ENCODE measurements around the gene GABRR2. TPM values are rescaled to one million over a fixed set of nuclear protein-coding genes. Genes with fewer than 3 reads are reported as not detected.
"Not testable (repeated sequence)": the region's sequence is repeated elsewhere in the genome, so short reads cannot be mapped to it uniquely, and the experiment has no call there.

Gene GABRR2
- total RNA-seq, 1 donor from 2014 or later = 1.5 TPM

DNA sequence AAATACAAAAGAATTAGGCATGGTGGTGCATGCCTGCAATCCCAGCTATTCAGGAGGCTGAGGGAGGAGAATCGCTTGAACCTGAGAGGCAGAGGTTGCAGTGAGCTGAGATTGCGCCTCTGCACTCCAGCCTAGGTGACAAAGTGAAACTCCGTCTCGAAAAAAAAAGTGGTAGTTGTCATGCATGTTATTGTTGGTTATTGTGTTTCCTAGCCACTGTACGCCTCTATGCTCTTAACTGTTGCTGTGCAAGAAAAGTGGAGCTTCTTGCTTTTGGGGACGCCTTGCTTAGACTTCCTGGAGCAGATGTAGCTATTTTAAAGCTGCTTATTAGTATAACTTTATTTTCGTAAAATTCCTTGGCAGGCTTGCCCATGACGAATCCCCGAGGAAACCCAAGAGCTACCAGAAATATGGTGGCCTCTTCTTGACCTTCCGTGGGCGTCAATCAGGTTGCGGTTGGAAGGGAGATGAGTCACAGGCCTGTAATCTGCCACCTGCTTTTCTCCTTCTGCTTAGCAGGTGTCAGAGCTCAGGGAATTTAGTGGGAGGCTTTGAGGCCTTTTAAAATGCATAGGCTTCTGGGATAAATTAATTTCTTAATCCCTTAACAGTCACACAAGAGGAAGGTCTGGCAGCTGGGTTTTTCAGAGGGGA, 17.3 kb downstream of the GABRR2 start:
- no peak for TF ChIP-seq POLR2A (IDR thresholded peaks at IDR 0.05)
- TF ChIP-seq POLR2AphosphoS5 (IDR thresholded peaks at IDR 0.05; ENCODE audit: insufficient read depth in 1 of 2, low read depth in 1 of 2) = peak in 1 of 2 donors; percentile 72
- H3K27me3 ChIP-seq = no peaks in the 10 kb centered on the region
- H3K27ac ChIP-seq = no peak overlapping the region
- intact Hi-C loops (cut with DNase I) = no loop called here
- no peaks in the 10 kb centered on the region for H3K36me3 ChIP-seq
- H3K9me3 ChIP-seq = no peaks in the 10 kb centered on the region
- peaks cover 19% of the 10 kb centered on the region for H3K4me1 ChIP-seq
- no peak for DNase-seq (ENCODE audit: extremely low spot score in 2 of 2)
- H3K4me3 ChIP-seq = no peak overlapping the region

DNA sequence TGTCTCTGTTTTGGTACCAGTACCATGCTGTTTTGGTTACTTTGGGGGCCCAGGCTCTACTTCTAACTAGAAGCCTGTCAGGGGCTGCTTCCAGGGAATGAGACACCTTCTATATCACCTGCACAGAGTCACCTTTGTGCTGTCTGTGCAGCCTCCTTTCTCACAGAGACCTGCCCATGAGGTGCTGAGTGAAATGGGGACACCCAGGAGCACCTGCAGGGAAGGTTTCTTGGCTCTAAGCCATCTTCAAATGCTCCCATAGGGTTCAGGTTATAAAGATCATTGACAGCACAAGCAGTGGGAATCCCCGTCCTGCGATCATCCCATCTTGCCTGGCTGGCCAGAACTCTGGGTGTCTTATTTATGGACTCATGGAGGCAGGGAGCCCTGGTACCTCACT, 19.1 kb downstream of the GABRR2 start:
- Histone ChIP-seq H3K9me3 (no peaks in the 10 kb centered on the region), H3K27me3 (no peaks in the 10 kb centered on the region), H3K27ac (no peak overlapping the region), H3K36me3 (no peaks in the 10 kb centered on the region), H3K4me1 (peaks cover 19% of the 10 kb centered on the region), H3K4me3 (no peak overlapping the region)
- TF ChIP-seq, protein P1, sequence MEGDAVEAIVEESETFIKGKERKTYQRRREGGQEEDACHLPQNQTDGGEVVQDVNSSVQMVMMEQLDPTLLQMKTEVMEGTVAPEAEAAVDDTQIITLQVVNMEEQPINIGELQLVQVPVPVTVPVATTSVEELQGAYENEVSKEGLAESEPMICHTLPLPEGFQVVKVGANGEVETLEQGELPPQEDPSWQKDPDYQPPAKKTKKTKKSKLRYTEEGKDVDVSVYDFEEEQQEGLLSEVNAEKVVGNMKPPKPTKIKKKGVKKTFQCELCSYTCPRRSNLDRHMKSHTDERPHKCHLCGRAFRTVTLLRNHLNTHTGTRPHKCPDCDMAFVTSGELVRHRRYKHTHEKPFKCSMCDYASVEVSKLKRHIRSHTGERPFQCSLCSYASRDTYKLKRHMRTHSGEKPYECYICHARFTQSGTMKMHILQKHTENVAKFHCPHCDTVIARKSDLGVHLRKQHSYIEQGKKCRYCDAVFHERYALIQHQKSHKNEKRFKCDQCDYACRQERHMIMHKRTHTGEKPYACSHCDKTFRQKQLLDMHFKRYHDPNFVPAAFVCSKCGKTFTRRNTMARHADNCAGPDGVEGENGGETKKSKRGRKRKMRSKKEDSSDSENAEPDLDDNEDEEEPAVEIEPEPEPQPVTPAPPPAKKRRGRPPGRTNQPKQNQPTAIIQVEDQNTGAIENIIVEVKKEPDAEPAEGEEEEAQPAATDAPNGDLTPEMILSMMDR (IDR thresholded peaks at IDR 0.05) = no peak
- TF ChIP-seq POLR2A (IDR thresholded peaks at IDR 0.05) (no peak), POLR2AphosphoS5 (IDR thresholded peaks at IDR 0.05; ENCODE audit: insufficient read depth in 1 of 2, low read depth in 1 of 2) (no peak)
- peak; percentile 79 to 88 for DNase-seq (ENCODE audit: extremely low spot score in 2 of 2)
- intact Hi-C loops (cut with DNase I) = no loop called here

DNA sequence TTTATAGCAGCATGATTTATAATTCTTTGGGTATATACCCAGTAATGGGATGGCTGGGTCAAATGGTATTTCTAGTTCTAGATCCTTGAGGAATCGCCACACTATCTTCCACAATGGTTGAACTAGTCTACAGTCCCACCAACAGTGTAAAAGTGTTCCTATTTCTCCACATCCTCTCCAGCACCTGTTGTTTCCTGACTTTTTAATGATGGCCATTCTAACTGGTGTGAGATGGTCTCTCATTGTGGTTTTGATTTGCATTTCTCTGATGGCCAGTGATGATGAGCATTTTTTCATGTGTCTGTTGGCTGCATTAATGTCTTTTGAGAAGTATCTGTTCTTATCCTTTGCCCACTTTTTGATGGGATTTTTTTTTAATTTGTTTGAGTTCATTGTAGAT, 20.0 kb downstream of the GABRR2 start:
- H3K27ac ChIP-seq; H3K4me3 ChIP-seq; DNase-seq (ENCODE audit: extremely low spot score in 2 of 2); H3K27me3 ChIP-seq; H3K9me3 ChIP-seq; intact Hi-C loops (cut with DNase I); H3K36me3 ChIP-seq: not testable (repeated sequence)
- peaks cover 19% of the 10 kb centered on the region for H3K4me1 ChIP-seq

DNA sequence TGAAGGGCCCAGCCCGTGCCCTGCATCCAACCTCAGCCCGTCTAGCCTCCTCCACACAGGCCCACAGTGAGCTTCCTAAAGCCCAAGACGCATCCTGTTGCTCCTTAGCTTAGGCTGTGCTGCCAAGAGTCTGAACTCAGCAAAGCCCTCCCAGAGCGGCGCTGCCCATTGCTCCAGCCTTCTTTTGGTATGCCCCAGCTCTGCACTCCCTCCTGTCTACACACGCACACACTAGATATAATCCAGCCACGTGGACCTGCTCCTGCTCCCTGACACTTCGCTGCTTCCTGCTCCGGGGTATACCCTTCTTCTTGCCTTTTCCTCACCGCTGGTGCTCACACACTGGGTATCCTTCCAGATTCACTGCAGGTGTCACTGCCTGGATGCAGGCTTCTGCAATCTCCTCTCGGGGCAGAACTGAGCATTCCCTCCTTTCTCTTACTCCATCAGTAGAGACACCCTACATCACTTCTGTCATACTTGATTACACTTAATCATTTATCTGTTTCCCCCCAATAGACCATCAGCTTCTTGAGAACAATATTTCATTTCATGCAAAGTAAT, 23.8 kb downstream of the GABRR2 start:
- intact Hi-C loops (cut with DNase I) = no loop called here
- H3K36me3 ChIP-seq = no peaks in the 10 kb centered on the region
- H3K27ac ChIP-seq = no peak overlapping the region
- no peaks in the 10 kb centered on the region for H3K27me3 ChIP-seq
- peak in 1 of 2 donors; percentile 65 for DNase-seq (ENCODE audit: extremely low spot score in 2 of 2)
- H3K4me3 ChIP-seq = no peak overlapping the region
- H3K4me1 ChIP-seq = no peaks in the 10 kb centered on the region
- H3K9me3 ChIP-seq = no peaks in the 10 kb centered on the region
- TF ChIP-seq, protein P1 (IDR thresholded peaks at IDR 0.05) = no peak
- TF ChIP-seq POLR2A (IDR thresholded peaks at IDR 0.05) (no peak), POLR2AphosphoS5 (IDR thresholded peaks at IDR 0.05; ENCODE audit: insufficient read depth in 1 of 2, low read depth in 1 of 2) (no peak)

DNA sequence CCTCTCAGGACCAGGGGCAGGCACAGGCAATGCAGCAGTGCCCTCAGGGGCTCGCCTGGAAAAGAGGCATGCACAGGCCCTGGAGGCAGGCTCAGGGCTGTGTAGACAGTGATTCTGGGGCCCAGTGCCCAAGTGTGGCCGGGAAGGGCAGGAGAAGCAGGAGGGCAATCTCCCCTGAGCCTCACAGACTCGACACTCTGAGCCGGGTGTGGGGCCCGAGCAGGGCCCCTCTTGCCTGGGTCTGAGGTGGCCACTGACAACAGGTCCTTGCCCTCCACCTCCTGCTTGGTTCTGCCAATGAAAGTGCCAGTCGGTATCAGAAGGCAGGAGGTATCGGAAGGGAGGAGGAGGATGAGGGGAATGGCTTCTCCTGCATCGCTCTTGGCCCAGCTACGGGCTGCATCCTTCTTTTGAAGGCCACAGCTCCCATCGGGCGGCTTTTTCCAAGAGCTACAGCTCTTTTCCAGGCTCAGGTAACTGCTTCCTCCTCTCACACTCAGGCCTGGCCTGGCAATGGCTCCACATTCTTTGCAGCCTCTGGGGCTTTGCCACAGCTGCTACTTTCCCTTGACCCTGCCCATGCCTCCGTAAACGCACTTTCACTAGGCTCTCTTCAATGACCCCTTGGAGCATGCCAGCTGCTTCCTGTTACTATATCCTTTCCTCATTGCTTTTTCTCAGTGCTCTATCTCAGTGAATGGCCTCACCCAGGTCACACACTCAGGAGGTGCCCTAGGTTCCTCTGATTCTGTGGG, 24.5 kb downstream of the GABRR2 start:
- no peak for DNase-seq (ENCODE audit: extremely low spot score in 2 of 2)
- no peak overlapping the region for H3K27ac ChIP-seq
- TF ChIP-seq POLR2AphosphoS5 (IDR thresholded peaks at IDR 0.05; ENCODE audit: insufficient read depth in 1 of 2, low read depth in 1 of 2) (no peak), POLR2A (IDR thresholded peaks at IDR 0.05) (no peak)
- TF ChIP-seq, protein P1 (IDR thresholded peaks at IDR 0.05) = no peak
- intact Hi-C loops (cut with DNase I) = no loop called here
- no peaks in the 10 kb centered on the region for H3K4me1 ChIP-seq
- no peak overlapping the region for H3K4me3 ChIP-seq
- no peaks in the 10 kb centered on the region for H3K27me3 ChIP-seq
- no peaks in the 10 kb centered on the region for H3K36me3 ChIP-seq
- no peaks in the 10 kb centered on the region for H3K9me3 ChIP-seq

DNA sequence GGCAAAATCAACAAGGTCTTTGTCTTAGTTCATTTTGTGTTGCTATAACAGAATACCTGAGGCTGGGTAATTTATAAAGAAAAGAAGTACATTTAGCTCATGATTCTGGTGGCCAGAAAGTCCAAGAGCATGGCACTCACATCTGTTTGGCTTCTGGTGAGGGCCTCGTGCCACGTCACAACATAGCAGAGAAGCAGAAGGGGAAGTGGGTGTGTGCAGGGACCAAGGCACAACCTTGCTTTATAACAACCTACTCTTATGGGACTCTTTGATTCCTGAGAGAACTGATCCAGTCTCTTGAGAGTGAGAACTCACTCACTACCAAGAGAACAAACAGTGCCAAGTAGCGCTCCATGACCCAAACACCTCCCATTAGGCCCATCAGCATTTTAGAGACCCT, 25.4 kb downstream of the GABRR2 start:
- TF ChIP-seq, protein P1 (IDR thresholded peaks at IDR 0.05) = no peak
- TF ChIP-seq POLR2AphosphoS5 (IDR thresholded peaks at IDR 0.05; ENCODE audit: insufficient read depth in 1 of 2, low read depth in 1 of 2) (no peak), POLR2A (IDR thresholded peaks at IDR 0.05) (no peak)
- H3K27ac ChIP-seq = no peak overlapping the region
- no peaks in the 10 kb centered on the region for H3K27me3 ChIP-seq
- no peaks in the 10 kb centered on the region for H3K36me3 ChIP-seq
- no peak overlapping the region for H3K4me3 ChIP-seq
- no peak for DNase-seq (ENCODE audit: extremely low spot score in 2 of 2)
- intact Hi-C loops (cut with DNase I) = no loop called here
- no peaks in the 10 kb centered on the region for H3K4me1 ChIP-seq
- H3K9me3 ChIP-seq = no peaks in the 10 kb centered on the region

Measured in vagina (tissue), 2 donors.